Left ventricle myocardium superior (tissue), 1 donor: Measurements from ENCODE around the gene CX3CL1. TPM values are rescaled to one million over a fixed set of nuclear protein-coding genes. Genes with fewer than 3 reads are reported as not detected.
"Not testable (repeated sequence)": the region's sequence is repeated elsewhere in the genome, so short reads cannot be mapped to it uniquely, and the experiment has no call there.

Source experiments
- ATAC-seq: fragments of 200-7000 bp; cut with Tn5 transposase; one replicate; pipeline ENCODE4 v1.9.1; 2020; ENCODE audit warnings: mild to moderate bottlenecking, moderate library complexity
- DNase-seq: peaks from one replicate; pipeline ENCODE4 v3.0.0-alpha.2; 2020
- intact Hi-C: fragments of 100-400 bp; cut with micrococcal nuclease; formaldehyde crosslinking; loops from one replicate; pipeline ENCODE4 v1.11.0; 2022
- long read RNA-seq: library from polyadenylated mRNA; unstranded; transcript quantifications from one replicate; pipeline ENCODE4 v2.0.0, GENCODE V29; 2021
- total RNA-seq: library from RNA; stranded (reverse); fragmentation: NEBNext Ultra II Directional; extraction: Animal tissue kit (Norgen Biotek cat#: 25700); gene quantifications from one replicate; pipeline ENCODE4 v1.2.1, GENCODE V29; 2021
- donor health status: DM: no; HTN: yes; CAD: no; lungs with severe emphysema.

The CX3CL1 gene
- total RNA-seq = 11.7 TPM
- long read RNA-seq, partial matches to known transcripts = 0 of 18 reads
- long read RNA-seq, other reads (novel, unspliced or antisense) = 18 of 18 reads

DNA sequence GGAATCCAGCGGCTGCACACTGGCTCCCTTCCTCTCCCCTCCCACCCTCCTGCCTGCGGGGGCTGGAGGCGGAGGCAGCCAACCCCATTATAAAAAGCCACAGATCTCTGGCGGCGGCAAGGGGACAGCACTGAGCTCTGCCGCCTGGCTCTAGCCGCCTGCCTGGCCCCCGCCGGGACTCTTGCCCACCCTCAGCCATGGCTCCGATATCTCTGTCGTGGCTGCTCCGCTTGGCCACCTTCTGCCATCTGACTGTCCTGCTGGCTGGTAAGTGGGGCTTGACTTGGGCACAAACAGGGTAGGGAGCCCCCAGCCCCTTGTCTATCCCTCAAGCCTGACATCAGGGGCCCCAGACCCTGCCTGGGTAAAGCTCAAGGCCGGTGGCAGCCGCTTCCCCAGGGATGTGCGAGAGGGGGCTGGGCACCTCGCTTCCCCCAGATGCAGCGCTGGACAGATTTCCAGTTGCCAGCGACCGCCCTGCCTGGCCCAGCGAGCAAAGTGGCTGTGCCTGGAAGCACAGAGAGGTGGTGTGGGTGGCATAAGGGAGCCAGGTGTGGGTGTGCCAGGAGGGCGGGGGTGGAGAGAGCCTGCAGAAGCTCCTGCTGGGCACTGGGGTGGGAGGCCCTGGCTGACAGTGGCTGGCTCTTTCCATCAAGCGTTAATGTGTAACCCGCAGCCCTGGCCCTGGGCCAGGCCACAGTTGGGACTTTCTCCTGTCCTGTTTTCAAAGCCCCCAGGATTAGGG lies at the start of gene CX3CL1:
CX3CL1 (plus strand) TSS at position 119 of the 745 bp plus-strand sequence; CDS start at position 198, 79 bp downstream.
- intact Hi-C loops = no loop called here
- peak; percentile 60 for DNase-seq
- ATAC-seq = peak; percentile 87

DNA sequence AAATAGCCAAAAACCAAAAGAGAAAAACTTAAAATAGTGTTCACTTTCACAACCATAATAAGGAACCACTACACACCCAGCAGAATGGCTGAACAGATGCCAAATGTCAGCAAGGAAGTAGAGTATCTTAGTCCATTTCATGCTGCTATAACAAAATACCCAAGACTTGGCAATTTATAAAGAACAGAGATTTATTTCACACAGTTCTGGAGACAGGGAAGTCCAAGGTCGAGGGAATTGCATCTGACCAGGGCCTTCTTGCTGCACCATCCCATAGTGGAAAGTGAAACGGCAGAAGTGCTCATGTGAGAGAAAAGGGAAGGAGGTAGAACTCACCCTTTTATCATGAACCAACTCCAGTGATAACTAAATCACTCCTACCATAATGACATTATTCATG lies 47.5 kb upstream of the CX3CL1 start:
- intact Hi-C loops = no loop called here
- DNase-seq (no peak), ATAC-seq (no peak)

- ATAC-seq = no peak
- DNase-seq = no peak
- intact Hi-C loops = no loop called here
Measured at GRCh38 chr16:57325458-57325857, 46.8 kb upstream of the CX3CL1 start.

DNA sequence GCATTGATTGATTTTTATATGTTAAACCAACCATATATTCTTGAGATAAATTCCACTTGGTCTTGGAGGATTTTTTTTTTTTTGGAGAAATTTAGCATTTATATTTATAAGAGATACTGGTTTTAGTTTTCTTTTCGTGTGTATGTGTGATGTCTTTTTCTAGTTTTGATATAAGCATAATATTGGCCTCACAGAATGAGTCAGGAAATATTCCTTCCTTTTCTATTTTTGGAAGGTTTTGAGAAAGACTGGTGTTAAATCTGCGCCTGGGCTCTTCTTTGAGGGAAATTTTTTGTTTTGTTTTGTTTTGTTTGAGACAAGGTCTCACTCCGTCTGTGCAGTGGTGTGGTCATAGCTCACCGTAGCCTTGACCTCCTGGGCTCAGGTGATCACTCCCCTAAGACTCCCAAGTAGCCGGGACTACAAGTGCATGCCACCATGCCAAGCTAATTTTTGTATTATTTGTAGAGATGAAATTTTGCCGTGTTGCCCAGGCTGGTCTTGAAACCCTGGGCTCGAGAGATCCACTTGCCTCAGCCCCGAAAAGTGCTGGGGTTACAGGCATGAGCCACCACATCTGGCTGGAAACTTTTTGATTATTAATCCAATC lies 42.5 kb upstream of the CX3CL1 start:
- intact Hi-C loops = no loop called here
- DNase-seq = no peak
- ATAC-seq = no peak

GRCh38 chr16:57331355-57331754 lies 40.9 kb upstream of the CX3CL1 start:
- ATAC-seq = no peak
- intact Hi-C loops = no loop called here
- DNase-seq = no peak

DNA sequence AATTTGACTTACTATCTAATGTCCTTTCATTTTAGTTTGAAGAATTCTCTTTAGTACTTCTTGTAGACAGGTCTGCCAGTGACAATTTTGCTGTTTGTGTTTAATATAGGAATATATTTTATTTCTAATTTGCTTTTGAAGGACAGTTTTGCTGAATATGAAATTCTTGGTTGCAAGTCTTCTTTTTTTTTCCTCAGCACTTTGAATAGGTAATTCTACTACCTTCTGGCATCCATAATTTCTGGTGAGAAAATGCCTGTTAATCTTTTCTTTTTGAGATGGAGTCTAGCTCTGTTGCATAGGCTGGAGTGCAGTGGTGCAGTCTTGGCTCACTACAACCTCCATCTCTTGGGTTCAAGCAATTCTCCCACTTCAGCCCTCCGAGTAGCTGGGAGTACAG lies 38.9 kb upstream of the CX3CL1 start:
- DNase-seq (no peak), ATAC-seq (no peak)
- intact Hi-C loops = no loop called here

- DNase-seq (no peak), ATAC-seq (peak; percentile 22)
- intact Hi-C loops = no loop called here
Measured at GRCh38 chr16:57335366-57335765, 36.9 kb upstream of the CX3CL1 start.

DNA sequence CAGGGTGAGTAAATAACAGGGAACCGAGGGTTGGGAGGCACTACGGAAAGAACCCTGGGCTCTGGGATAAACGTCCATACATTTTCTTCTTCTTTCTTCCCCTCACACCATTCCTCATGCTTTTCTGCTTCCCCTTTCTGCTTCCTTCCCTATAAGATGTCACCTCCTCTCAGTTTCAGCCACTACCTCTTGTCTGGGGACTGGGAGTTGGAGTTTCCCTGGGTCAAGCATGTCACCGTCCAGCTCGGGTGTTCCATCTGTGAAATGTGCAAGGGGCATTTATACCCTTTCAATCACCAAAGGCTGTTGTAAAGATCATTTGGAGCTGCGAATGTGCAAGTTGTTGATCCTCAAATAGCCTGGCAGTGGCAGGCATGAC lies 31.2 kb upstream of the CX3CL1 start:
- intact Hi-C loops = no loop called here
- DNase-seq (no peak), ATAC-seq (no peak)

GRCh38 chr16:57341441-57342303 lies 30.6 kb upstream of the CX3CL1 start:
- no peak for DNase-seq
- no peak for ATAC-seq
- intact Hi-C loops = no loop called here

GRCh38 chr16:57342606-57343005 lies 29.7 kb upstream of the CX3CL1 start:
- intact Hi-C loops, ATAC-seq, DNase-seq: not testable (repeated sequence)

DNA sequence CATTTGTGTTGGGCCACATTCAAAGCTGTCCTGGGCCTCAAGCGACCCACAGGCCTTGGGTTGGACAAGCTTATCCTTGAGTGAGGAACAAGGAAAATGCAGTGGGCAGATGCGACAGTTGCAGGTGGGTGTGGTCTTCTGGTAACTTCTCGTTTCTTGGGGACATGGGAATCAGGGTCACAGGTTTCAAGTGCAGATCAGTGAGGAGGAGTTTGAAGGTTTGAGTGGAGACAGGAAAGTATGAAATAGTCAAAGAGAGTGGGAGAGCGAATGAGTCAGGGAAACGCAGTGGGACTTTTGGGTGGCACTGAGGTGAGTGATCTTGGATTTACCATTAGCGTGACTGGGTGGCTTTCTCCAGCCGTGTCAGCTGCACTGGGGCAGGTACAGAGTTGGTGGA lies 29.1 kb upstream of the CX3CL1 start:
- intact Hi-C loops = no loop called here
- no peak for ATAC-seq
- DNase-seq = no peak

DNA sequence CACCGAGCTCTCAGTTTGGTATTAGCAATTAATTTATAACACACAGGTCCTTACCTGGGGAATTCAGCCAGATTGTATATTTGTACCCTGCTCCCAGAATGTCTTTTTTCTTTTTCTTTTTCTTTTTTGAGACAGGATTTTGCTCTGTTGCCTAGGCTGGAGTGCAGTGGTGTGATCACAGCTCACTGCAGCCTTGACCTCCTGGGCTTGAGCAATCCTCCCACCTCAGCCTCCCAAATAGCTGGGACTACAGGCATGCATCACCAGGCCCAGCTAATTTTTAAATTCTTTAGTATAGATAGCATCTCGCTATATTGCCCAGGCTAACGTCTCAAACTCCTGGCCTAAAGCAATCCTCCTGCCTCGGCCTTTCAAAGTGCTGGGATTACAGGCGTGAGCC lies 28.2 kb upstream of the CX3CL1 start:
- ATAC-seq, intact Hi-C loops, DNase-seq: not testable (repeated sequence)

DNA sequence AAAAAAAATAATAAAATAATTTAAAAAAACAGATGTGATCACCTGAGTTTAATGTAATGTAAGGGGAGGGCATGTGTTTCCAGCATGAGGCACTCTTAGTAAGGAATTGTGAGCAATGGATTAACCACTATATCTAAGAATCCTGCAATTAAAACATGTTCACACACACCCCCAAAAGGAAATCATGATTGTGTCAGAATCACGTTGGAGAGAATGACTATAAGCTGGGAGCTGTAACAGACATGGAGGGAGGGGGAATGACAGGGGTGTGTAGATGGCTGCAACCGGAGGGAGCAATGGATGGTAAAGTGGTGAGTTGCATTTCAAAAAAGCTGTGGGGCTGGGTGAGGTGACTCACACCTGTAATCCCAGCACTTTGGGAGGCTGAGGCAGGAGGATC lies 27.3 kb upstream of the CX3CL1 start:
- ATAC-seq = no peak
- intact Hi-C loops = no loop called here
- DNase-seq = no peak

GRCh38 chr16:57345666-57346204 lies 26.6 kb upstream of the CX3CL1 start:
- DNase-seq (no peak), ATAC-seq (no peak)
- intact Hi-C loops = no loop called here

DNA sequence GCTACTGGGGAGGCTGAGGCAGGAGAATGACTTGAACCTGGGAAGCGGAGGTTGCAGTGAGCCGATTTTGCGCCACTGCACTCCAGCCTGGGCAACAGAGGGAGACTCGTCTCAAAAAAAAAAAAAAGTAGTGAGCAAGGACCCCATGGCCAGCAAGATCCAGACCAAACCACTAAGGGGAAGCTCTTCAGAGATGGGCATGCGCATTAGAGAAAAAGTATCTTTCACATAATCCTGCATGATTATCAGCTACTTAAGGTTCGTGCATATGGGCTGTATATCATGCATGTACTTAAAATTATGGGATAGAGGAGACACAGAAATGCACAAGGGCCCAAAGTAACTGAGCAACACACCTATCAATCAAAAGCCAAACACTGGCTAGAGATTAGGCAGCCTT lies 24.4 kb upstream of the CX3CL1 start:
- intact Hi-C loops = no loop called here
- no peak for DNase-seq
- ATAC-seq = no peak

DNA sequence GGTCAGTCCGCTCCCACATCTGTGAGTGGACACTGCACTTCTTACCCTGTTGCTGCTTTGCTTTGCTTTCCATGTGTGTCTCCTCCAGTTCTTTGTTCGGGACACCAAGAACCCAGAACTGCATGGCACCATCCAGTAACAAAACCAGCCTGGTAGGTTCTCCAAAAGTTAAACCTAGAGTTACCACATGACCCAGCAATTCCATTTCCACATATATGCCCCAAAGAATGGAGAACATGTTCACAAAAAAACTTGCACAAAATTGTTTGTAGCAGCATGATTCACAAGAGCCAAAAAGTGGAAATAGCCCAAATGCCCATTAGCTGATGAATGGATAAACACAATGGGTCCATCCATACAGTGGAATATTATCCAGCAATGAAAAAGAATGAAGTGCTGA lies 24.0 kb upstream of the CX3CL1 start:
- no peak for ATAC-seq
- intact Hi-C loops = no loop called here
- no peak for DNase-seq

- intact Hi-C loops = no loop called here
- no peak for DNase-seq
- ATAC-seq = peak; percentile 26
Measured at GRCh38 chr16:57349212-57350031, 22.9 kb upstream of the CX3CL1 start.

GRCh38 chr16:57352636-57353047 lies 19.6 kb upstream of the CX3CL1 start:
- ATAC-seq (no peak), DNase-seq (no peak)
- intact Hi-C loops = no loop called here

DNA sequence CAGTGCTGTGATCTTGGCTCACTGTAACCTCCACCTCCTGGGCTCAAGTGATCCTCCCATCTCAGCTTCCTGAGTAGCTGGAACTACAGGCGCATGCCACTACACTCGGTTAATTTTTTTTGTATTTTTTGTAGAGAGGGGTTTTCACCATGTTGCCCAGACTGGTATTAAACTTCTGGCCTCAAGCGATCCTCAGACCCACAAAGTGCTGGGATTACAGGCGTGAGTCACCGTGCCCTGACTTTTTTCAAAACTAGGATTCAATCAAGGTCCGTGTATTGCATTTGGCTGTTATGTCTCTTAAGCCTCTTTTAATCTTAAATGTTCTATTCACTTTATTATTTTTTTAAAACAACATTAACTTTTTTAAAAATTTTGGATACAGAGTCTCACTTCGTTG lies 18.0 kb upstream of the CX3CL1 start:
- intact Hi-C loops = no loop called here
- DNase-seq (no peak), ATAC-seq (no peak)
